Esophagus (tissue), 2 donors: ENCODE measurements around the gene CYP17A1. TPM values are rescaled to one million over a fixed set of nuclear protein-coding genes. Genes with fewer than 3 reads are reported as not detected.

ENCODE experiments used
- H3K27ac ChIP-seq, 2 donors: one replicate each; pipeline ENCODE4 v1.5.1; 2013; ENCODE audit warnings: low read depth in 2 of 2, mild to moderate bottlenecking in 2 of 2, inconsistent platforms in 1 of 2, low read length in 1 of 2, moderate library complexity in 1 of 2
- H3K27me3 ChIP-seq, 2 donors: one replicate each; pipeline ENCODE4 v1.6.1; 2013; ENCODE audit warnings: low read length in 2 of 2, control low read depth in 1 of 2, mild to moderate bottlenecking in 1 of 2; ENCODE audit not compliant: insufficient read depth in 2 of 2, control insufficient read depth in 1 of 2
- H3K36me3 ChIP-seq, 2 donors: one replicate each; pipeline ENCODE4 v1.6.1; 2013; ENCODE audit warnings: low read length in 1 of 2; ENCODE audit not compliant: control insufficient read depth in 2 of 2, insufficient read depth in 2 of 2
- H3K4me1 ChIP-seq, 2 donors: one replicate each; pipeline ENCODE4 v1.6.1; 2013; ENCODE audit warnings: low read length in 1 of 2; ENCODE audit not compliant: control insufficient read depth in 2 of 2, insufficient read depth in 2 of 2
- H3K4me3 ChIP-seq, 2 donors: one replicate each; pipeline ENCODE4 v1.5.1; 2013; ENCODE audit warnings: low read length in 2 of 2, mild to moderate bottlenecking in 2 of 2, low read depth in 1 of 2, moderate library complexity in 1 of 2
- H3K9me3 ChIP-seq, 2 donors: one replicate each; pipeline ENCODE4 v1.6.1; 2013; ENCODE audit warnings: mild to moderate bottlenecking in 2 of 2, low read depth in 1 of 2, low read length in 1 of 2, moderate library complexity in 1 of 2; ENCODE audit not compliant: control insufficient read depth in 2 of 2, insufficient read depth in 1 of 2
- WGBS, 2 donors: extraction: QIAGEN DNeasy Blood & Tissue Kit; methylation state at CpG; one replicate each; pipeline ENCODE4 v1.1.7; 2013; 5-methylcytosine and 5-hydroxymethylcytosine counted together
- polyA plus RNA-seq, 2 donors: library from polyadenylated mRNA; stranded (reverse); fragments of 200-250 nt; gene quantifications; one replicate each; pipeline ENCODE4 v1.2.3, GENCODE V29; 2013
- donor health status: healthy with polysubstance abuse.
- donor health status: Bipolar disorder and iron deficiency.

The CYP17A1 gene
- polyA plus RNA-seq, 2 donors: 0.71 TPM; not detected in 1

DNA sequence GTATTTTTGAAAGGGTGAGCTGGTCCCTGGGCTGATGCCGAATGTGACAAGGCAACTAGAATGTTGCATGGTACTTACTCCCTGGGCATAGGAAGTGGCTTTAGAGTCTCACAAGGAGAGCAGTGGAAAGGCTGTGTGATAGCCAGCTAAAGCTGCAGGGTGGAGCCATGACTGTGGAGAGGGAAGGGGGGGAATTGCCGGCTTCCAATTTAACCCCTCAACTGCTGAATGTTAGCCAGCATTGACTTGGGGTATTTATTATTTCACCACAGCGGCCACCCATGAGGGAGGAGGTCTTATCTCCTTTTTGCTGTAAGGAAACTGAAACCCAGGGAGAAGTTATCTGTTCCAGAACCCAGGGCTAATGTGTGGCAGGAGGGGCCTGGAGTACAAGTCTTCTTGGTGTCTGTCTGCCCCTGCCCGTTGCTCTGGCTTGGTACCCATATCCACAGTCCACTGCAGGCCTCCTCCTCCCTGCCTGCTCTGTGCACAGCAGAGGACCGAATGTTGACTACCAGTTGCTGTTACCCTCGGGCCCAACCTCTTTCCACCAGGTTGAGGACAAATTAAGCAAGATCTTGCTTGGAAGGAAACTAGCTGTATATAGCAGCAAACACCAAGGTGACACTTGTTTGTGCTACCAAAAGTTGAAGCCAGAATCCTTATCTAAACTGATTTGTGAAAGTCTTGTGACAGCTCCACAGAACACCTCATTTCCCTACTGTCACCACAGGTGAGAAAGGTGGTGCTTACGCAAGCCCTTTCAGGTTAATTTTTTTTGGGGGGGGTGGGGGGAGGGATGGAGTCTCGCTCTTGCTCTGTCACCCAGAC lies 55.9 kb downstream of the CYP17A1 start:
- no peaks in the 10 kb centered on the region for H3K9me3 ChIP-seq
- WGBS, 2 donors: 54 to 61% methylated on average over 8 of the region's 8 CpGs
- H3K27me3 ChIP-seq: no peaks in the 10 kb centered on the region
- peaks cover 12 to 27% of the 10 kb centered on the region in 2 donors for H3K4me1 ChIP-seq
- no peaks in the 10 kb centered on the region for H3K36me3 ChIP-seq
- H3K27ac ChIP-seq: peak overlapping the region; percentile 57 to 66
- no peak overlapping the region for H3K4me3 ChIP-seq

Other genes starting within 250 kb of the CYP17A1 start
- gene TRIM8, start 192.9 kb downstream of the CYP17A1 start, polyA plus RNA-seq: 10 to 100 TPM; 26.4 to 33.3 TPM
- gene ARL3, start 123.0 kb downstream of the CYP17A1 start, polyA plus RNA-seq: 1 to 10 TPM; 2.2 to 4.6 TPM
- gene SFXN2, start 122.8 kb downstream of the CYP17A1 start, polyA plus RNA-seq: 1 to 10 TPM; 3.5 to 5.7 TPM
- 10 to 100 TPM; 13.4 to 17.1 TPM for gene WBP1L, start 93.5 kb downstream of the CYP17A1 start, polyA plus RNA-seq
- gene BORCS7, start 16.8 kb upstream of the CYP17A1 start, polyA plus RNA-seq: 10 to 100 TPM; 12.3 to 14.5 TPM
- gene AS3MT, start 32.1 kb upstream of the CYP17A1 start, polyA plus RNA-seq: 1 to 10 TPM; 2.0 to 2.8 TPM
- gene CNNM2, start 80.9 kb upstream of the CYP17A1 start, polyA plus RNA-seq: 1 to 10 TPM in 1 of 2 donors, under 1 TPM in 1; 0.88 to 1.1 TPM